GM18508 (cell line): Measurements from ENCODE around the gene RTBDN.
"Not testable (repeated sequence)": the region's sequence is repeated elsewhere in the genome, so short reads cannot be mapped to it uniquely, and the experiment has no call there.

Experiments
- ATAC-seq: cut with Tn5 transposase; IDR thresholded peaks from one replicate; pipeline ENCODE4 v1.9.1; 2021; ENCODE audit warnings: moderate number of reproducible peaks; ENCODE audit not compliant: insufficient read depth, unreplicated experiment

Gene RTBDN

DNA sequence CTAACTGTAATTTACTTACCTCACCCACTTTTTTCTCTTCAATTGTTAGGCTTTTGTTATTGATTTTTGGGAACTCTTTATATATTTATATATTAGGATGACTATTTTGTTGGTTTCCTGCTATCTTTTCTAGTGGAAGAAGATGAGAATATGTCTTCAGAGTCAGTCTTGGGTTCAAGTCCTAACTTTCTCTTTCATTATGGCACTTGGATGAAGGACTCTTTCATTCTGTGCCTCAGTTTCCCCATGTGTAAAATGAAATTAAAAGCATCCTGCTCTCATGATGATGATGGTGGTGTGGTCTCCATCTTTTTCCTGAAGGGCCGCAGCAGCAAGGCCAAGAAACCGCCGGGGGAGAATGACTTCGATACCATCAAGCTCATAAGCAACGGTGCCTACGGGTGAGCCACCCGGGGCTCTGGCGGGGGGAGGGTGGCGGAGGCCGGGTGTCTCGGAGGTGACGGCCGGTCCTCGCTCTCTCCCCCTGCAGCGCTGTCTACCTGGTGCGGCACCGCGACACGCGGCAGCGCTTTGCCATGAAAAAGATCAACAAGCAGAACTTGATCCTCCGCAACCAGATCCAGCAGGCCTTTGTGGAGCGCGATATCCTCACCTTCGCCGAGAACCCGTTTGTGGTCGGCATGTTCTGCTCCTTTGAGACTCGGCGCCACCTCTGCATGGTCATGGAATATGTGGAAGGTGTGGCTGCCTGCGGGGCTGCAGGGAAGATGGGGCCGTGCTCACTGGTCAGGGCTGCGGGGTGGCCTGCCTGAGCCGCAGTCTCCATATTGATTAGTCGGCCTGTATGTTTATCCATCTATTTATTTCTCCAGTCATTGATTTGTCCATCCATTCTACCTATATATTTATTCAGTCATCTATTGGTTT is 23.9 kb upstream of the RTBDN start:
- ATAC-seq, result no peak

DNA sequence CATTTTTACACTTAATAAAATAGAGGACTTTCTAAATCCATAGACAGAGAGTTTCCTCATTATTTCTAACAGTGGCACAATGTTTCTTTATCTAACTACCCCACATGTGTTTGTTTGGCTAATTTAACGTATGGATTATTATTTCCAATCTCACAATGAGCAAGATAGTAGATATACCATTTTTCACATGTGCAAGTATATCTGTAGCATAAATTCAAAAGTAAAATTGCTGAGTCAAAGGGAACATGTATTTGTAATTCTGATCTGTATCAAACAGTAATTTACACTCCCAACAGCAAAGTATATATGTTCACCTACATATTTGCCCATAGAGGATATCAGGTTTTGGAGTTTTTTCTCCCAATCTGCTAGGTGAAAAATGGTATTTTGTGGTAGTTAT is 22.3 kb upstream of the RTBDN start:
- no peak for ATAC-seq

- ATAC-seq, result no peak
Measured at GRCh38 chr19:12847159-12848139, 13.1 kb upstream of the RTBDN start.

GRCh38 chr19:12846613-12847012 is 12.2 kb upstream of the RTBDN start:
- not testable (repeated sequence) for ATAC-seq

DNA sequence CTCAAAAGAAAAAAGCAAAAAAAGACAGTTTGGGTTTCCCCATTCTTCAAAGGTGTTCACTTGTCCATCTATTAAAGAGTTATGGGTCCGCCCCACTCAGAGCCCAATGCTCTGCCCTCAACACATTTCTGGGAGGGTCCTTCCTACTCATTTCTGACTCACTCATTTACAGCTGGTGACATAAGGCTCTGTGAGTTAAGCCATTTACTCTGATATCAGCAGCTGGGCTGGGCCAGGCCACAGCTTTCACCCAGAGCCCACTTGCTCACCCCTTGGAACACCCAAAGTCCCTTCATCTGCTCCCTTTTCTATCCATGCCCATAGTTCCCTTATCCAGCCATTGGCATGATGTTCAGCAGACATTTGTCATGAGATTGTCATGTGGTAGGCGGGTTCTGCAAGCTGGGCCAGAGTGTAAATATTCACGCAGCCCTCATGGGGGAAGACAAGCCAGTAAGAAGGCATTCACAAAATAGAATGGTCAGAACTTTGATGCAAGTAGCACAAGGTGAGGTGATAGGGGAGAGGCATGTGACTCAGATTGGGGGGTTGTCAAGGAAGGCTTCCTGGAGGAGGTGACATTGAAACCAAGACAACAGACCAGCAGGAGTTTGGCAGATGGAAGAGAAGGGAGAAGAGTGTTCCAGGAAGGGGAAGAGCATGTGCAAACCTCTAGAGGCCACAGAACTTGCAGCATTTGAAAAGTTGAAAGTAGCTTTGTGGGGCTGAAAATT is 9.8 kb upstream of the RTBDN start:
- ATAC-seq, result no peak

GRCh38 chr19:12843328-12843727 is 8.9 kb upstream of the RTBDN start:
- no peak for ATAC-seq

- no peak for ATAC-seq
Measured at GRCh38 chr19:12842511-12842910, 8.1 kb upstream of the RTBDN start.

- no peak for ATAC-seq
Measured at GRCh38 chr19:12841094-12841493, 6.7 kb upstream of the RTBDN start.

DNA sequence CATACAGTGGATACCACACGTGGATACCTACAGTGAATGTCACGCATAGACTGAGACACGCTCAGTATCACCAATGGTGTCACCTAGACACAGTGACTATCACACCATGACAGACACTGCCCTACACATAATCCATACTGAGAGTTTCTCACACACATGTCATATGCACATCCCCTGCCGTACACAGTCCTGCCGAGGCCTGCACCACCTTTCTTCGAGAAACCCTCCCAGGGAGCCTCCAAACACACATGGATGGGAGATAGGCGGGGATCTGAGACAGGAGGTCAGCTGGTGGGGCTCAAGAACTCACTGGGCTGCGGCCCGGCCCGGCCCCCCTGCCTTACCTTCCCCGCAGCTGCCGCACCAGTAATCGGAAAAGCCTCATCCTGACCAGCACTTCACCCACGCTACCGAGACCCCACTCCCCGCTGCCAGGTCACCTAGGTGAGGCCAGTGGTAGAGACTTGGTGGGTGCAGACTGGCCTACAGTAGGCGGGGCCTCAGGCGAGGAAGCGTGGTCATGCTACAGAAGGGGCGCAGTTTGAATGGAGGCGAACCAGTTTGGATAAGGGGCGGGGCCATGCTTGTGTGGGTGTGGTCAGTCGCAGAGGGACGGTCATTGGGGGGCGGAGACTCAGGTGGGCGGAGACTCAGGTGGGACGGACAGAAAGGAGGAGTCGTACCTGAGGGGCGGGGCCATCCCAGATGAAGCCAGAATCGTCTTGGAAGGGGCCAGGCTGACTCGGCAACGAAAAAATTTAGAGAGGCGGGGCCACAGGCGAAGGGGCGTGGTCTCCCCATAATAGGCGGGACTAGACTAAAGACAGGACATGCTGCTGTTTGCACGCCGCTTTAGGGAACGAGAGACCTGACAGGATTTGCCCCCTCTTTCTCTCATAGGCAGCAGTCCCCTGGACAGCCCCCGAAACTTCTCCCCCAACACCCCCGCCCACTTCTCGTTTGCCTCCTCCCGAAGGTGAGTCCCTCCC is 6.0 kb upstream of the RTBDN start:
- ATAC-seq, result no peak

DNA sequence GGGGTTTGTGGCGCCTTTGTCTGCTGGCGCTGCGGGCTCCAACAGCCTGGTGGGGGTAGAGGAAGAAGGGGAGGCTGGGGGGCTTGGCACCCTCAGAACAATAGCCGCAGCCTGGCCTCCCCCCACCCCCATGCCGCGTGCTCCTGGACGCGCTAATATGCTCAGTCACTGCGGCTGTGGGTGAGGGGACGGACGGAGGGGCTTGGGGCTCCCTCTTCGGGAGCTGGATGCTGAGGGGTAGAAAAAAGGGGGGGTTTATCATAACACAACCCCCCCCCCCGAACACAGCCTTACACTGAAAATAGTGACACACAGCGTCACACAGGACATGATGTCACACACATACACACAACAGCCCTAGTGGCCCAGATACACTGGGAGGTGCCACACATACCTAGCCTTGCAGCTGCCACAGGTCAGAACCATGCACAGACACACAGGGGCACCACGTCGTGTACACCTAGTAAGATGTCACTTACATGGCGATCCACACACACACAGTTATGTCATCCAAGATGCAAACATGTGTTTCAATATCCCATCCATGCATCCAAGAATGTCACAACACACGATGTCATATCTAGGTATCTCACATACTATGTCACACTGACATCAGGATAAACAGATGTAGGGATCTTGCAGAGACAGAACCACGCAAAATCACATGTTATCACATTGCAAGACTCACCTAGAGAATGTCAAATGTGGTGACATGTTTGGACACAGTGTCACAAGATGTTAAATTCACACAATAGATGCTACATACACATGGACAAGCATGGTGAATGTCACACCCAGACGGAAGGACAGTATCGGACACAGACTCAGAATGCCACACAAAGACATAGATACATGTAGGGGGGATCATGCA is 4.7 kb upstream of the RTBDN start:
- ATAC-seq, result no peak

DNA sequence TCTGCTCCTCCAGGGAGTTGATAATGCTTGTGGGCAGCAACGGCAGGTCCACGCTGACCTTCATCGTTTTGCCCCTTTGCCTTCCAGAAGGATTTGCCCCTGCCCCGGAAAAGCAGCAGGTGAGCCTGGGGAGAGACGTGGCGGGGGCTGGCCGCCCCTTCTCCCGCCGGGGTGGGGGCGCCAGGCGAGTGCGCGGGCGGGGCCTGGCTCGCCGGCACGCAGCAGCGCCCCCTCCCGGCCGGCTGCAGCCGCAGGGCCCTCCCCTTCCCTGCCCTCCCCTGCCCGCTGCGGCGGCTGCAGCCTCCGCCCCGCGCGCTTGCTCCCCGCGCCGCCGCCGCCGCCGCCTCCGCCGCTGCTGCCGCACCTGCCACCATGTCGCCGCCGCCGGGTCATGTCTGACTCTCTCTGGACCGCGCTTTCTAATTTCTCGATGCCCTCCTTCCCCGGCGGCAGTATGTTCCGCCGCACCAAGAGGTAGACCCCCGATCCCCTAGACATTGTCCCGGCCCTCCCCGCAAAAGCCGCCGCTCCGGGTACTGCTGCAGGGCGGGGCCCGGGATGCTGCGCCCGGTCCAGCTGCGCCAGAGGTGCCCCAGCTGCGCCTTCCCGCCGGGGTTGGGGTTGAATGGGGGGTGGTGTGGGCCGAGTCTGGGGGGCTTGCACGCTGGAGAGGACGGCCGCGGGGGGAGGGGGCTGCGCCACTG is 4.0 kb upstream of the RTBDN start, which contains the start of gene MAST1:
MAST1 (plus strand) TSS at position 334 of the 704 bp plus-strand sequence; CDS start at position 392, 58 bp downstream.
- ATAC-seq, result no peak

GRCh38 chr19:12837225-12837624 is 2.8 kb upstream of the RTBDN start:
- no peak for ATAC-seq

GRCh38 chr19:12836529-12836863 is 2.1 kb upstream of the RTBDN start:
- ATAC-seq, result no peak

DNA sequence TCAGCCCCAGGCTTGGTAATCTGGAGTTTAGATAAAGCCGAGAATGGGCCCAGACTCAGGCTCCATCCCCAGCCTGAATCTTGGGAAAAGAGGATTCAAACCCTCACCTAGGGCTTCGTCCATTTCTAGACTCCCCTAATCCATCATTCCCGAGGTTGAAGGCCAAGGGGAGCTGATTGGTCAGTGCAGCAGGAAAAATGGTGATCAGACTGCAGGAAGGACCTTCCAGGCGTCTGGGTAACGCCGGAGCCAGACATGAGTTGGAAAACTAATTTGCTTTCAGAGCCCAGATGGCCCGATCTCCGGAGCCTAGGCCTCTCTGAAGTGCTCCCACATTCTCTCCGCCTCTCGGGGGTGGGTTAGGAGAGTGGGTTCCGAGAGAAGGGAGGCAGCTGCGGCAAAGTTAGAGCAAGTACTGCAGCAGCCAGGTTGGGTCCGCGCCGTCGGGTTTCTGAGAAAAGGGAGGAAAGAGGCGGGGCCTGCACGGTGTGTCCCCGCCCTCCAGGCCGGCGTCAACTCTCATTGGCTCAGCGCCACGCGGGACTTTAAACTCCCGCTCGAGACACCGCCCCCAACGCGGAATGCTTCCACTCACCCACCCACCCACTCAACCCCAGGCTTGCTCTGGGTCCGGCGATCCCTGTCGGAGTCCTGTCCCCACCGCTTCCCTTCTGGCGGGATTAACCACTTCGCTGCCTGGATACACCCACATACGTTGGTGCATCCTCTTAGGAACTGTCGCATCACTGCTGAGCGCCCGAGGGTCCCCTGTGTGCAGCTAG is 788 bp upstream of the RTBDN start:
- ATAC-seq, result no peak

- ATAC-seq, result no peak
Measured at GRCh38 chr19:12833738-12834565, 427 bp downstream of the RTBDN start.

- no peak for ATAC-seq
Measured at GRCh38 chr19:12833418-12833737, 1.0 kb downstream of the RTBDN start.
